ENCODE results near the gene BRPF3.

DNA sequence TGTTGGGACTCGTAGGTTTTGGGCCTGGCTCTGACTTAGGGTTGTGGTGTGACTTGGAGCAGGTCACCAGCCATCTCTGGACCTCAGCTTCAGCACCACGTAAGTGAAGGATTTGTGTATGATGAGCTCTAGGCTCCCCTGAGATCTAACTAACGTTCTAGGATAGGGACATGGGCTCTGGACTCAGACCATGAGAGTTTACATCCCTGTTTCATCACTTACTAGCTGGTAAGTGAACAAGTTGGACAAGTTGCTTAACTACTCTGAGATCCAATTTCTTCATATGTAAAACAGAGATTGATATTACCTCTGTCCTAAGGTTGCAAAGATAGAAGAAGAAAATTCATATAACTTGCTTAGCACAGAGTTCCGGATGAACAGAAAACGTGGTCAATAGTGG, 53.0 kb downstream of the BRPF3 start:
- TF ChIP-seq, protein P1, sequence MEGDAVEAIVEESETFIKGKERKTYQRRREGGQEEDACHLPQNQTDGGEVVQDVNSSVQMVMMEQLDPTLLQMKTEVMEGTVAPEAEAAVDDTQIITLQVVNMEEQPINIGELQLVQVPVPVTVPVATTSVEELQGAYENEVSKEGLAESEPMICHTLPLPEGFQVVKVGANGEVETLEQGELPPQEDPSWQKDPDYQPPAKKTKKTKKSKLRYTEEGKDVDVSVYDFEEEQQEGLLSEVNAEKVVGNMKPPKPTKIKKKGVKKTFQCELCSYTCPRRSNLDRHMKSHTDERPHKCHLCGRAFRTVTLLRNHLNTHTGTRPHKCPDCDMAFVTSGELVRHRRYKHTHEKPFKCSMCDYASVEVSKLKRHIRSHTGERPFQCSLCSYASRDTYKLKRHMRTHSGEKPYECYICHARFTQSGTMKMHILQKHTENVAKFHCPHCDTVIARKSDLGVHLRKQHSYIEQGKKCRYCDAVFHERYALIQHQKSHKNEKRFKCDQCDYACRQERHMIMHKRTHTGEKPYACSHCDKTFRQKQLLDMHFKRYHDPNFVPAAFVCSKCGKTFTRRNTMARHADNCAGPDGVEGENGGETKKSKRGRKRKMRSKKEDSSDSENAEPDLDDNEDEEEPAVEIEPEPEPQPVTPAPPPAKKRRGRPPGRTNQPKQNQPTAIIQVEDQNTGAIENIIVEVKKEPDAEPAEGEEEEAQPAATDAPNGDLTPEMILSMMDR (IDR thresholded peaks at IDR 0.05 in 4 of 5, conservative IDR thresholded peaks at IDR 0.05 in 1 of 5) = no peak
- TF ChIP-seq POLR2A (IDR thresholded peaks at IDR 0.05) = no peak

Measured in gastrocnemius medialis (tissue), 4 donors.